HG03565 (cell line): ENCODE measurements around the gene APH1A.
"Not testable (repeated sequence)": the region's sequence is repeated elsewhere in the genome, so short reads cannot be mapped to it uniquely, and the experiment has no call there.

Experiments used
- ATAC-seq: cut with Tn5 transposase; IDR thresholded peaks from one replicate; pipeline ENCODE4 v1.9.1; 2021; ENCODE audit warnings: mild to moderate bottlenecking, moderate library complexity; ENCODE audit not compliant: unreplicated experiment

The APH1A gene

GRCh38 chr1:150269451-150269850 is 635 bp upstream of the APH1A start:
- no peak for ATAC-seq

- ATAC-seq = no peak
Observed at GRCh38 chr1:150268340-150268704, 494 bp downstream of the APH1A start.

DNA sequence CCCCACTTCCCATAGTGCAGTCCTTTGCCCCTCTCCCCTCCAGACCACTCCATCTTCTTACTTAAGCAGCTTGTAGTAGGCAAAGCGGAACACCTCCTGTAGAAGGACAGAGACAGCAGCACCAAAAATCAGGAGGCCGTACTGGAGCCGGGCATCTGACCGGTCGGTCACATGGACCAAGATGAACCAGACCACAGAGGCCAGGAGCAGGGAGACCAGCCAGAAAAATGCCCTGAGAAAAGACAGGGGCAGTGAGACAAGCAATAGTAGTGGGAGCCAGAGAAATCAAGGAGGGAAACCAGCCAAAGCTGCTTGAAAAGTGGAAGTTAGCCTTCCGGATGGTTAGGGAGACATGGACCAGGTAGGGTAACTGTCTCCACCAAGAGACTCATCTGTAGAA is 920 bp downstream of the APH1A start:
- ATAC-seq = no peak

DNA sequence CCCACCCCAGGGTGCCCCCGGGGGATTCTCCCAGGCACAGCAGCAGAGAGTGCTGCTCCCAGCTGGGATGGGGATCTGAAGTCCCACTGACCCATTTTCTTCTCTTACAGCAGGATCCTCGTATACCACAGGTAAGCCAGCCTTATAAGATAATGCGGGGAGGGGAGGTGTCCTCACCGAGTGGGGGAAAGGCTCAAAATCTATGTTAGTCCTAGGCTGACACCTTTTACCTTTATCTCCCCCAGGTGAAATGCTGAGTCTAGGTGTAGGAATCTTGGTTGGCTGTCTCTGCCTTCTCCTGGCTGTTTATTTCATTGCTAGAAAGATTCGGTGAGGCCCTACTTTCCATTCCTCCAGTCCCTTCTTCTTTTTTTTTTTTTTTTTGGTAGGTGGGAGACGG is 5.3 kb downstream of the APH1A start:
- ATAC-seq = no peak

GRCh38 chr1:150262388-150263320 is 6.2 kb downstream of the APH1A start:
- no peak for ATAC-seq

DNA sequence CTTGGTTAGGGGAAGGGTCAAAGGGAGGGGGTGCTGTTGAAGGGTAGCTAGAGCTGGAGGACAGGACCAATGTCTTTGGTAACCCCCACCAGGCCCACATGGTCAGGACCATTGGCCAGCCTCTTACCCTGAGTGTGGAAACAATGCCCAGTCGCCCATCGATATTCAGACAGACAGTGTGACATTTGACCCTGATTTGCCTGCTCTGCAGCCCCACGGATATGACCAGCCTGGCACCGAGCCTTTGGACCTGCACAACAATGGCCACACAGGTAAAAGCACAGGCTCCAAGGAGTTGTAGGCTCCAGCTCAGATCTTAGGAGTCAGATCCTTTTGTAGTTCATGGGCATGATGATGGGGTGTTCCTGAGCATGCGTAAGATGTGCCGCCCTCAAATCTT is 7.4 kb downstream of the APH1A start:
- ATAC-seq = no peak

DNA sequence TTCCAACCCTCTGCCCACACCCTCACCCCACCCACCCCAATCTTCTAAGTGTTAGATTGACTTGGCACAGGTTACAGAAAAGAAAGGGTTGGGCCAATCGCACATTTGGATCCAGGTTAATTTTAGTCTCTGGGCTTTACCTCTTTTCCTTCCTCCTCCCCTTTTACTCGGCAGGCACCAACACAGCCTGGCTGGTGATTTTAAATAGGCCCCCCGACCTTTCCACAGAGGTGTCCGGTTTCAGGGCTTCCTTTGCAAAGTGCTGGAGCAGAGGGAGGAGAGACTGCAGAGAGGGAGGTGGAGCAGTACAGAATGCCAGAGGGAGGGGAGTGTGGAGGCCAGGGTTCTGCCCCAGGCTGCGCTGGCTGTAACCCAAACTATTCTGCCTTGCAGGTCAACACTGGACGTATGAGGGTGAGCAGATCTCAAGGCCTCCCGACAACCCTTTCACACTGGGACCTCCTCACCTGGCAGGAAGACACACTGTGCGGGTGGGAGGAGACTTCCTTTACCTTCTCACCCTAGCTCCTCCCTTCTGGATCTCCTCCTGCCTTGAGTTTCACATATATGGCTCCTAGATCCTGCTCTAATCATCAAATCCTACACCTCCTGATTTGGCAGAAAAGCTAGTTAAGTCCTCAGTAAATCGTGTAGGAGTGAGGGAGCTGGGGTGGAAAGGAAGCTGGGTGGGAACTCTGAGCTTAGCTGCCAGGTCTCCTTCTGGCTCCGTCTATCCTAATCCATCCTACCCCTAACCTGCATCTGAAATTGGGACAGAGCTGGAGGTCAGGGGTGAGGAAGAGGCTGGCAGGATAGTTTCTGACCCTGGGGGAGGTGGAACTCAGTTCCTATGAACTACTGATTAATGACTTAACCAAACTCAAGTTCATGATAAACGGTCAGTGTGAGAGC is 8.8 kb downstream of the APH1A start:
- ATAC-seq = no peak

- no peak for ATAC-seq
Observed at GRCh38 chr1:150259217-150259616, 9.6 kb downstream of the APH1A start.

DNA sequence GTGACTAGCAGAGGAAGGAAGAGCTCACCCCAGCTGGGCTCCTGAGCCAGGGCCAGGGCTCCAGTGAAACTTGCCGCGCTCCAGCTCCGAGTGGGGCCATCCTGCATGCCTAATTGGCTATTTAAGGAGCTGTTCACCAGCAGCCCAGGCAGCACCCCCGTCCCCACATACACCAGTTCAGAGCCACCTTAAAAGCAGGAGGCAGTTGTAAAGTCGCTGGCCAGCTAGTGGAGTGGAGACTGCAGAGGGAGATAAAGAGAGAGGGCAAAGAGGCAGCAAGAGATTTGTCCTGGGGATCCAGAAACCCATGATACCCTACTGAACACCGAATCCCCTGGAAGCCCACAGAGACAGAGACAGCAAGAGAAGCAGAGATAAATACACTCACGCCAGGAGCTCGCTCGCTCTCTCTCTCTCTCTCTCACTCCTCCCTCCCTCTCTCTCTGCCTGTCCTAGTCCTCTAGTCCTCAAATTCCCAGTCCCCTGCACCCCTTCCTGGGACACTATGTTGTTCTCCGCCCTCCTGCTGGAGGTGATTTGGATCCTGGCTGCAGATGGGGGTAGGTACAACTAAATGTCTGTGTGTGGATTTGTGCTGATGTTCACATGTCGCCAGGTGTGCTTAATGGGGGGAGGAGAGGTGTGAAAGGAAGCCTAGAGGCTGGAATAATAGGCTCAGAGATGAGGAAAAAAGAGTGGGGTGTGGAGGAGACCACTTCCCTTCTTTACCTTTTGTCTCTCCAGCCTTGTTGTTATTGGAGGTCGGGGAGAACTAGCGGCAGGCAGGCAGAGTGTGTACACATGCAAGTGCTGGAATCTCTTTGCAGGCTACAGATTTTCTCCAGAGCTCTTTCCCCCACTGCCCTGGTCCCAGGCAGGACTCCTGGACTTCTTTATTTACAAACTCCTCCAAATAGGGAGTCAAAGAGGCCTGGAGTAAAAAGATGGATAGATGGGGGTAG is 10.9 kb downstream of the APH1A start, which contains the start of gene CA14:
Gene CA14, plus strand, starts transcription at position 151 of the 962 bp plus-strand sequence. Its CDS starts 355 bp downstream, at position 506.
- no peak for ATAC-seq

GRCh38 chr1:150256554-150257341 is 12.1 kb downstream of the APH1A start:
- no peak for ATAC-seq

GRCh38 chr1:150256198-150256553 is 12.6 kb downstream of the APH1A start:
- ATAC-seq = no peak

DNA sequence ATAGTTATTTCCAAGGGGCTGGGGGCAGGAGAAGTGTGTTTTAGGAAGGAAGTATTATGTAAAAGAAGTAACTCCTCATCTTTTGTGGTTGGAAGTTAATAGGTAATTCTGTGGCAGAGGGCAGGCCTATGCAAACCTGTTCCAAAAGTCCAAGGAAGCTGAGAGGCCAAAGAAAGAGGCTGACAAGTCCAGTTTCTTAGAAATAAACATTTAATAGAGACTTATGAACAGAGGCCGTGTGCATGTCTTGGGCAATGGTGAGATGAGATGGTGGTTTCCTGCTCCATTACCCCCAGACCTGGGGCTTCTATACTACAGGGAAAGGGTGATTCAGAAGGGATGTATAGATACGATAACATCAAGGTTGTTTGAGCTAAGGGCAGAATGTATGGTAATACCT is 18.9 kb downstream of the APH1A start:
- ATAC-seq = no peak

DNA sequence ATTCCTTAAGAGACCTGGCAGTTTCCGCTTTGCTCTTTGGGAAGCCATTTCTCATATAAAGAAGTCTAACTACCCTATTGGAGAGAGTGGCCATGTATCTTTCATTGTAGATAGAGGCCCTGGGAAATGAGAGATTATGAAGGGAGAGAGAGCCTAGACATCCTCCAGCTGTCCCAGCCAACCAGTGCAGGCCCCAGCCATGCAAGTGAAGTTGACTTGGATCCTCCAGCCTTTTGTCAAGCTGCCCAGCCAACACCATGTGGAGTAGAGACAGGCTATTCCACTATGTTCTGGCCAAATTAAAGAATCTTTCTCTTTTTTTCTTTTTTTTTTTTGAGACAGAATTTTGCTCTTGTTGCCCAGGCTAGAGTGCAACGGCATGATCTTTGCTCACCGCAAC is 25.8 kb downstream of the APH1A start:
- no peak for ATAC-seq

DNA sequence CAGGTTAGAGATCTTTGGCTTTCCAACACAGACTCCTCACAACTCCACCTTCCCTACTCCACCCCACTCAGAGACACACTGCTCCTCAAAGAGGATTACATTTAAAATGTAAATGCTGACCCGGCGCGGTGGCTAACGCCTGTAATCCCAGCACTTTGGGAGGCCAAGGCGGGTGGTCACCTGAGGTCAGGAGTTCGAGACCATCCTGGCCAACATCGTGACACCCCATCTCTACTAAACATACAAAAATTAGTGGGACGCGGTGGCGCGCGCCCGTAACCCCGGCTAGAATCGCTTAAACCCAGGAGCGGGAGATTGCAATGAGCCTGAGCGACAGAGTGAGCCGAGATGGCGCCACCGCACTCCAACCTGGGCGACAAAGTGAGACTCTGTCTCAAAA is 31.1 kb downstream of the APH1A start:
- ATAC-seq = no peak

GRCh38 chr1:150237176-150237575 is 31.6 kb downstream of the APH1A start:
- not testable (repeated sequence) for ATAC-seq

GRCh38 chr1:150236614-150237100 is 32.2 kb downstream of the APH1A start:
- no peak for ATAC-seq

DNA sequence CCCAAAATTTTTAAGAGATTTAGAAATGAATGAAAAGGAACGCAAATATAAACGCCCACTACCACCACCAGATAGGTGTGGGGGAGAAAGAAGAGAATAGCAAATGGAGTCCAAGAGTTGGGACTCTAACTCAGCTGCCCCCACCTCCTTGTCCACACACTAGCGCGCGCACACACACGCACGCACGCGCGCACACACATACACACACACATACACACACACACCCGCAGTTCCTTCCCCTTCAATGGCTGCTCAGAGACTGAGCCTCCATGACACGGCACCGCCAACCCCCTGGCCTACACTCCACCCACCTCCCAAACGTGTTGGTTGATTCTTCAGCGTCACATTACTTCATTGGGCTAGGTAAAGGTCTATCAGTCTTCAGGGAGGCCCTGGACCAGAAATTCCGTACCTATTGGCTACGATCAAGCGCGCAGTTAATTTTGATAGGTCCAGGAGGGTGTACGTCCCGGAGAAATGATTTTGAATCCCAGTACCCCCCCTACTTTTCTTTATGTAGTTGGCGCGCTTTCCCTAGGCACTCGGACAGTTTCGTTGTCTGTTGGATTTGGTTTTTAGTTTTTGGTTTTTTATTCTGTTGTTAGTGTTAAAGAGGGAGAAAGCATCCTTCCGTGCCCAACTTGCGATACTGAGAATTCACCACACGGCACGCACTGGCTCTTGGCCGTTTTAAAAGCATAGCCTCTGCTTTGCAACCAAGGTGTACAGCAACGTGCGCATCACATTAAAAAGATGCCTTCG is 32.8 kb downstream of the APH1A start, which contains the start of gene ANP32E:
Gene ANP32E, minus strand, starts transcription at position 261 of the 762 bp plus-strand sequence. CDS start 326 bp downstream, outside the sequence.
- peak; percentile 86 for ATAC-seq

- ATAC-seq = no peak
Observed at GRCh38 chr1:150235294-150235851, 33.4 kb downstream of the APH1A start.
